Keratinocyte (primary cell): ENCODE results near the gene NAV3. TPM values are rescaled to one million over a fixed set of nuclear protein-coding genes. Genes with fewer than 3 reads are reported as not detected.

Experiments used
- DNase-seq: peaks from one replicate; pipeline ENCODE4 v3.0.0-alpha.2; 2011; ENCODE audit warnings: low read depth, missing footprints, low spot score
- FAIRE-seq: peaks from 2 replicates; lab custom pipeline; 2011; peaks lifted over from hg19 to GRCh38; lab: Jason Lieb, UNC
- H2AFZ ChIP-seq: 2 replicates; pipeline ENCODE4 v1.6.0; 2012; ENCODE audit warnings: low read length, control low read depth, inconsistent platforms; ENCODE audit not compliant: control insufficient read depth
- H3K27ac ChIP-seq: 2 replicates; pipeline ENCODE4 v1.5.1; 2011; ENCODE audit warnings: low read length; ENCODE audit not compliant: control insufficient read depth, insufficient read depth
- H3K27me3 ChIP-seq: 3 replicates; pipeline ENCODE4 v1.6.0; 2011; ENCODE audit warnings: low read length; ENCODE audit not compliant: control insufficient read depth, insufficient read depth; ENCODE audit errors: extremely low read depth
- H3K36me3 ChIP-seq, 2 experiments: 2 replicates in 1 of 2; 3 replicates in 1 of 2; pipeline ENCODE4 v1.5.1; 2011; ENCODE audit warnings: low read length in 2 of 2, mild to moderate bottlenecking in 1 of 2; ENCODE audit not compliant: control insufficient read depth in 2 of 2, insufficient read depth in 2 of 2; ENCODE audit errors: extremely low read depth in 1 of 2
- H3K4me1 ChIP-seq: 3 replicates; pipeline ENCODE4 v1.5.1; 2011; ENCODE audit warnings: low read length; ENCODE audit not compliant: control insufficient read depth, insufficient read depth; ENCODE audit errors: extremely low read depth
- H3K4me2 ChIP-seq: 3 replicates; pipeline ENCODE4 v1.6.0; 2011; ENCODE audit warnings: low read depth, low read length; ENCODE audit not compliant: control insufficient read depth, insufficient read depth; ENCODE audit errors: extremely low read depth
- H3K4me3 ChIP-seq, 3 experiments: fragments of 200-600 bp in 1 of 3; sonication (generic) in 1 of 3; 2 replicates in 2 of 3; 3 replicates in 1 of 3; pipeline ENCODE4 v1.5.1; 2011 to 2016; ENCODE audit warnings: low read length in 3 of 3, mild to moderate bottlenecking in 3 of 3, control low read depth in 2 of 3, inconsistent platforms in 1 of 3, low read depth in 1 of 3, mixed read lengths in 1 of 3, mixed run types in 1 of 3, moderate library complexity in 1 of 3; ENCODE audit not compliant: control insufficient read depth in 2 of 3, insufficient read depth in 2 of 3; ENCODE audit errors: extremely low read depth in 1 of 3
- H3K79me2 ChIP-seq: 2 replicates; pipeline ENCODE4 v1.6.0; 2012; ENCODE audit warnings: low read length; ENCODE audit not compliant: control insufficient read depth, insufficient read depth
- H3K9ac ChIP-seq: 3 replicates; pipeline ENCODE4 v1.6.0; 2011; ENCODE audit warnings: low read length; ENCODE audit not compliant: control insufficient read depth, insufficient read depth; ENCODE audit errors: extremely low read depth
- H3K9me1 ChIP-seq: 3 replicates; pipeline ENCODE4 v1.6.0; 2011; ENCODE audit warnings: low read length; ENCODE audit not compliant: control insufficient read depth, insufficient read depth; ENCODE audit errors: extremely low read depth
- H3K9me3 ChIP-seq: 2 replicates; pipeline ENCODE4 v1.5.1; 2012; ENCODE audit warnings: low read depth, low read length; ENCODE audit not compliant: control insufficient read depth
- H4K20me1 ChIP-seq: 3 replicates; pipeline ENCODE4 v1.6.0; 2011; ENCODE audit warnings: low read length; ENCODE audit not compliant: control insufficient read depth, insufficient read depth; ENCODE audit errors: extremely low read depth
- CTCF ChIP-seq, 3 experiments: IDR thresholded peaks in 1 of 3; conservative IDR thresholded peaks in 1 of 3; optimal IDR thresholded peaks in 1 of 3; 2 replicates in 2 of 3; 3 replicates in 1 of 3; pipeline versions ENCODE3 to v1.5.1; 2011; ENCODE audit warnings: low read length in 3 of 3, mild to moderate bottlenecking in 3 of 3, moderate library complexity in 2 of 3, control low read depth in 1 of 3, inconsistent platforms in 1 of 3; ENCODE audit not compliant: insufficient read depth in 2 of 3; ENCODE audit errors: extremely low read depth in 1 of 3
- EZH2 ChIP-seq: IDR thresholded peaks from one replicate; pipeline ENCODE4 v1.6.1; 2012; ENCODE audit warnings: inconsistent platforms, mild to moderate bottlenecking, low read length, moderate library complexity
- dilution Hi-C: fragments of 300-500 bp; cut with MboI; formaldehyde crosslinking; loops from one replicate; pipeline ENCODE4 v1.7.0; 2020; ENCODE audit warnings: low sequenced_read_pairs; ENCODE audit not compliant: extremely low pct_ligation_motif_present
- polyA plus RNA-seq, 5 experiments: library from polyadenylated mRNA; depleted of rRNA in 3 of 5; stranded (reverse) in 3 of 5; stranded (forward) in 1 of 5; unstranded in 1 of 5; fragments of >200 nt; gene quantifications; 1 replicate in 1 of 5; 2 replicates in 3 of 5; 3 replicates in 1 of 5; pipeline versions ENCODE4 v1.2.1 to v1.2.3, GENCODE V29; 2011 to 2012; ENCODE audit warnings: missing spikeins in 2 of 5, low read depth in 1 of 5, low replicate concordance in 1 of 5

Gene NAV3
- polyA plus RNA-seq, 1 donor (not counting 4 experiments of a cell fraction or from before 2014, with no cell fraction given), result 22.6 TPM

- Histone ChIP-seq H3K4me1 (no peaks in the 10 kb centered on the region), H3K9me3 (no peaks in the 10 kb centered on the region), H3K9me1 (no peaks in the 10 kb centered on the region), H4K20me1 (no peaks in the 10 kb centered on the region), H3K4me3 (no peak overlapping the region), H3K4me2 (no peak overlapping the region), H3K9ac (no peak overlapping the region), H3K27me3 (no peaks in the 10 kb centered on the region), H3K36me3 (no peaks in the 10 kb centered on the region), H2AFZ (no peak overlapping the region), H3K79me2 (no peaks in the 10 kb centered on the region), H3K27ac (no peak overlapping the region)
- no peak for DNase-seq
- dilution Hi-C loops, result no loop called here
- no peak for TF ChIP-seq EZH2
- TF ChIP-seq CTCF (optimal IDR thresholded peaks at IDR 0.05 in 1 of 3, IDR thresholded peaks at IDR 0.05 in 1 of 3, conservative IDR thresholded peaks at IDR 0.05 in 1 of 3; ENCODE audit: extremely low read depth in 1 of 3, insufficient read depth in 2 of 3, low read length in 3 of 3), result no peak
- FAIRE-seq, result no peak
Observed at GRCh38 chr12:77813558-77813957, 17.1 kb upstream of the NAV3 start.

DNA sequence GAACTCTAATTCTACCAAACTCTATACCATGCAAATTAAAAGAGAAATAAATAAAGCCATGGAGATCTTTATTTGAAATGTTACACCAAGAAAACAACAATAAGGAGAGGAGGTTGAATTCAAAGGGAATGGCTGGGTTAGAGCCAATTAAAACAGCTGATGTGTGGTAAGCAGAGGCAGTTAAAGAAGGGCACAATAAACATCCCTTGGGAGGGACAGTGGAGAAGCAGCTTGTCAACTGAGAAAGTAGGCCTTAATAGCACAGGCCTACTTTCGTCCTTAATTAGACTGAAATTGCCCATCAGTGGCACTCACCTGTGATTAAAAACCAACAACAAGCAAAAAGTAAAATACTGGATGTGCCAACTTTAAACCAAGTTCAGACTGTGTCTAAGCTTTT lies 16.3 kb upstream of the NAV3 start:
- H4K20me1 ChIP-seq, result no peaks in the 10 kb centered on the region
- H3K4me1 ChIP-seq, result no peaks in the 10 kb centered on the region
- no peak for TF ChIP-seq EZH2
- no peak for TF ChIP-seq CTCF (optimal IDR thresholded peaks at IDR 0.05 in 1 of 3, IDR thresholded peaks at IDR 0.05 in 1 of 3, conservative IDR thresholded peaks at IDR 0.05 in 1 of 3; ENCODE audit: extremely low read depth in 1 of 3, insufficient read depth in 2 of 3, low read length in 3 of 3)
- no peaks in the 10 kb centered on the region for H3K9me1 ChIP-seq
- H3K27me3 ChIP-seq, result no peaks in the 10 kb centered on the region
- no peak overlapping the region for H3K4me2 ChIP-seq
- FAIRE-seq (no peak), DNase-seq (no peak)
- no peaks in the 10 kb centered on the region for H3K79me2 ChIP-seq
- dilution Hi-C loops, result no loop called here
- H3K27ac ChIP-seq, result no peak overlapping the region
- H3K9ac ChIP-seq, result no peak overlapping the region
- no peak overlapping the region for H2AFZ ChIP-seq
- no peak overlapping the region for H3K4me3 ChIP-seq
- no peaks in the 10 kb centered on the region for H3K36me3 ChIP-seq
- H3K9me3 ChIP-seq, result no peaks in the 10 kb centered on the region
